Activated gamma-delta T cell treated with anti-CD3 and anti-CD28 coated beads, Interleukin-2, amount 50 U/mL, for 16 hours (primary cell): ENCODE measurements around the gene SLC66A1.

Experiments
- DNase-seq: peaks from one replicate; pipeline ENCODE4 v3.0.0-alpha.2; 2020; ENCODE audit warnings: low read depth

SLC66A1 gene

DNA sequence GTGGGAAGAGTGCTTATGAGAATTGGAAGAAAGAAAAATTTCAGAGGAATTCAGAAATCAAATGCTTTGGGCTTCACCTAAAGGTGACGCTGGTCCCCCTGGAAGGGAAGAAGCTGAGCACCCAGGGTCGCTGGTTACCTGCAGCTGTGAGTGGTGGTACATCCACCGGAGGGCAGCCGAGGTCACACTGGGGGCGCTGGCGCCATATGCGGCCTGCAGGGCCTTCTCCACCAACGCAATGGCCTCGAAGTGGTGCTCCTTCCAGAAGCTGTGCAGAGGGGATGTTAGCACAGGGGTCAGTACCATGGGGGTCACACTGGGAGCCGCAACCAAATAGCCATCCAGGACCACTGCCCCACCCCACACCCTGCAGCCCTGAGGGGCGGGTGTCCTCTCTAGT is 6.2 kb upstream of the SLC66A1 start:
- DNase-seq, result no peak

DNA sequence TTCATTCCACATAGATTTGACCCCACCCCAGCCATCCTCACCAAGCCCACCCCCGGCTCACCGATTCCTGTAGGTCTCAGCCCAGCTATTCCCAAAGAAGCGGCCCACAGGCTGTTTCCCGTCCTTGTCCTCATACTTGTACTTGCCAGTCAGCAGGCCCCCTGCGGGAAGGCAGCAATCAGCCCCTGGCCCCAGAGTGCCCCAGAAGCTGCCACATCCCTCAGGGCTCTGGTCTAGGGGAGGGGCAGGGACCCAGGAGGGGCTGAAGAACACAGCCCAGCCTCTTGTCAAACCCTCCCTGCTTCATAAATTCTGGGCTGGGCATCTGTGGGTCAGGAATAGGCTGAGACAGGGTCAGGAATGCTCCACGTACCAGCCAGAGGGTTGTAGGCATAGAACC is 5.2 kb upstream of the SLC66A1 start:
- DNase-seq, result no peak

DNA sequence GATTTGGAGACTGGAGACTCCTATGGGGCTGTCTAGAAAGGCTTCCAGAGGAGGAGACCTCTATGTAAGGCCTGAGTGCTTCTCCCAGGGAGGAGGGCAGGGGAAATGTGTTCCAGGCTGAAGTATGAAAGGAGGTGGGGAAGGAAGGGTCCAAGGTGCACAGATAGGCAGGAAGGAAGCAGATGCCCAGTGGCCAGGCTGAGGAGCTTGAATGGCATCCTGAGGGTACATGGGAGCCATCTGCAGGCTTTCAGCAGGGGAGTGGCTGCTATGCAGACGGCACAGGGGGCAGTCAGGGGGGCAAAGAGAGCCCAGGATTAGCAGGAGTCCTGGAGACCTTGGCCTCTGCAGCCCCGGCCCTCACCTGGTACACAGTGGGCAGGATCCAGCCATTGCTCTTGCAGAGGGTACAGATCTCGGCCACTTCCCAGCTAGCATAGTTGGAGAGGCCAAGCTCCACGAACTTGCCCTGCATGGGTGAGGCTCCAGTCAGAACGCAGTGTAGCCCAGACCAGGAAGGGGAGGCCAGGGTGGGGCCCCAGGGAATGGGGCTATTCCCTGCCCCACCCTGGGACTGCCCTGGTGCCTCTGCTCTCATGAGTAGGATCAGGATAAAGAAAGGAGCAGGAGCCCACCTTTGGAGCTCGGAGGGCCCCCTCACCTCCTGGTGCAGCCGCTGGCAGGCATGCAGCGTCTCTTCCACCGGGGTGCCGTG is 4.2 kb upstream of the SLC66A1 start:
- DNase-seq, result no peak

DNA sequence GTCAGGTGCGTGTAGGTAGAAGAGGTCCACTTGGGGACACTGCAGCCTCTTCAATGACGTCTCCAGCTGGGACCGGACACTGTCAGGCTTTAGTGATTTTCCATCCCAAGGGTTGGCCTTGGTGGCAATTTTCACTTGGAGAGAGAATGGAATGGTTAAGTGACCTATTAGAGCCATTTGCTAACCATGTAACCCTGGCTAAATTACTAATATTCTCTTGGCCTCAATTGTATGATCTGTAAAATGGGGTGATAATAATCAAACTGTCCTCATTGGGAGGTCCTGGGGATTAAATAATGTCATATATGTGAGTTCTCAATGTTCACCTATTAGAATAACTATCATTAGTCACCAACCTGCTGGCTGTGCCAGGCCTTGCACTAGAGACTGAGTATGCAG is 3.6 kb upstream of the SLC66A1 start:
- DNase-seq, result no peak

DNA sequence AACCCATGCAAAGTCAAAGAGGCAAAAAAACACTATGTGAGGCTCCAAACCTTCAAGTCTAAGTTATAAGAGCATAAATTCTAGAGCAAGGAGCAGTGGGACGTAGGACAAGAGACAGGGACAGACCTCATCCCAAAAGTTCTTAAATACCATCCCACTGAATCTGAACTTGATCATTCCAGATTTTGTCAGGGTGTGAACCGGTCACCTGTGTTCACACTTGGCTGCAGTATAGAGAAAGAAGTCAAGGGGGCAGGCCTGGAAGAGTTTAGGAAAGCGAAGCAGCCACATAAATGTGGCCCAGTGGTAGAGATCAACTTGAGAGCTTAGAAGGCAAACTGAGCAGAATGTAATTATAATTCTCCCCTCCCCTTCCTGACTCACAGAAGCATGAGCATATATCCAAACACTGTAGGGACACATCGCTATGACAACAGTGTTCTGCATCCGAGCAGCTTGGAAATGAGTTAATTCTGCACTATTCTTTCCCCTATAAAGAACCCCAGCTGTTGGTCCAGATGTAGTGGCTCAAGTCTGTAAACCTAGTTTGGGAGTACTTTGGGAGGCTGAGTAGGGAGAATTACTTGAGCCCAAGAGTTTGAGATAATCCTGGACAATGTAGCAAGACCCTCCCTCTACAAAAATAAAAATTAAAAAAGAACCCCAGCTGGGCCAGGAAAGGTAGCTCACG is 2.9 kb upstream of the SLC66A1 start:
- no peak for DNase-seq

DNA sequence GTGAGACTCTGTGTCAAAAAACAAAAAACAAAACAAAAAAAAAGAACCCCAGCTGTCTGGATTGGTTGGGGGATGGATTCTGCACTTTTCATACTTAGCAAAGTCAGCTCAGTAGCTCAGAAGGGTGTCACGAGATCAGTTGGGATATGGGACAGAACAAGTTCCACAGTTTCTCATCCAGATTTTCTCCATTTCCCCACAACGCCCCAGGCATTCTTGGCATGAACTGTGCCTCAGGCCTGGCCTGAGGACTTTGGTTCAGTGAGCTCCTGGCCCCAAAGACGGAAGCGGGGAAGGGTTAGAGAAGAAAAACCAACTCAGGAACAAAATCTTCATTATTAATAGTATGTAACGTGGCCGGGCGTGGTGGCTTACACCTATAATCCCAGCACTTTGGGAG is 2.1 kb upstream of the SLC66A1 start:
- no peak for DNase-seq

DNA sequence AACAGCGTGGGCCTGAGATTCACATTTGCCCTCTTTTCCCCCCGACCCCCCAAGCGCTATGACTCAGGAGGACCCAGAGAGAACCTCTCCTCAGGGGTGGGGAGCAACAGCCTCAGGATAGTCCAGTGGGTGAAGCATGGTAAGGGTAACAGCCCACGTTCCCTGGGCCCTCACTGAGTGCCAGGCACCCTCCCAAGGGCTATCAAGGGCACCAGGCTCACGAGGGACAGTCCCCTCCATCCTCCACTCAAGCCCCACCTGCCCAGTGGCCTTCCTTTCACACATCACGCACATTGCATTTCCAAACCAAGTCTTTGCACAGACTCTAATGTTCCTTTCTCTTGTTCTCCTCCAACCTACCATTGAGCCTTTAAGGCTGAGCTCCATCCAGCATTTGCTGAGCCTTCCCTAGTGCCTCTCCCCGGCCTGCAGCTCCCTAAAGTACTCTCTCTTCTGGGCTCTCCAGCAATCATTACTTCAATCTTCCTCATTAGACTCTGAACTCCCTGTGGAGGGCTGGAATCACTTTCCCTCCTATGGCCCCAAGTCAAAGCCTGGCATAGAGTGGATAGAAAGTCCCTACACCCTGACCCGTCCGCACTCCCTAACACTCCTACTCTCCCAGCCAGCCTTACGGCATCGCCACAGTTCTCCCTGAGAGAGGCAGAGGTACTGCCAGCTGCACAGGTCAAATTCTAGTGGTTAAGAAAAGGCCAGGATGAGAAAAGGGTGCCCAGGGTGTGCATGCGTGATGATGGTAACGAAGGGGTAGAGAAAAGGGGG is 1.2 kb upstream of the SLC66A1 start:
- no peak for DNase-seq

DNA sequence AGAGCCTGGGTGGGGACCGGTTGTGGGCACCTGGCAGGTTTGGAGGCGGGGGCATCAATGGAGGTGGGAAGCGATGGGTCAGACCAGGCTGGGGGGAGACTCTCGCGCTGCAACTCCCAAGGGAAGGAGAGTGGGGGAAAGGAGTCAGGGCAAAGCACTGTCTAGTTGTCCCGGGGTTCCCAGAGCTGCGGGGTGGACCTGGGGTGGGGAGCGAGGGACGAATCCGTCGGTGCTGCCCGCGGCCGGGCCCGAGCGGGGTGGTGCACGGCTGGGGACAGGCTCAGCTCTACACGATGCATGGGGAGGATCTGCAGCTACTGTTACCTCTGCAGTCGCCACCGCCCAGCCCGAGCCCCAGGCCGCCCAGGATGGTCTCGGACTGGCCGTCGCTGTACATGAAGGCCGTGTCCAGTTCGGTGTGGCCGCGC is 609 bp upstream of the SLC66A1 start:
- no peak for DNase-seq

DNA sequence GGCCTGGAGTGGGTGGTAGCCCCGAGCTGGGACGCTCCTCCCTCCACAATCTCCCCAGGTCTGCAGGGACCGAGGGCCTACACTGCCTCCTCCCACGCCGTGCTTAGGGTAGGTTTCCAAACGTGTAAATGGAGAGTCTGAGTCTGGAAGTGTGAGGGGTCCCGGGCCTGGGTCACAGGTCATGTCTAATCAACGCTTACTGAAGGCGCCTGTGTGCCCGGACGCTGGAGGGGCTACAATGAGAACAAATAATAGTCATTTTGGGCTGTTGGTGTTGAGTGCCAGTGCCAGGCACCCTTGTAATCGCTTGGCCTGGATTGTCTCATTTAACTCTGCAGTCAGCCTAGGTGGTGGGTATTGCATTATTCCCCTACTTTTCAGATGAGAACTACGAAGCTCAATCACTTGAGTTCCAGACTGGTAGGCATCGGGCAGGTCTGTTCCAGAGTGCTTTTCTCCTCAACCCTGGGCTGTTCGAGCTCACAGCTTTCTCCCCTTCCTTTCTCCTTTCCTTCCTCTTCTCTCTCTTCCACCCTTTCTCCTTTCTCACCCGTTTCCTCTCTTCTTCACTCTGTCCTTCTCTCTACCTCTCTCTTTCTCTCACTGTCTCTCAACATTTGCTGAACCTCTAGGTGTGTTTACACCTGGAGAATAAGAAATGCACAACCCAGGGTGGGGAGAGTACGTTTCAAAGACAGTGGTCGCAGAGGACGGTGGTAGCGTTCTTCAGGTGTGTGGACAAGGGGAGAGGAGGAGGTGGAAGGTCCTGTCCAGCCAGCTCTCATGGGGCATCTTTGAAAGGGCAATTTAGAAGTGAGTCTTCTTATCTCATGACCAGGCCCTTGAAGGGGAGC is 883 bp downstream of the SLC66A1 start:
- no peak for DNase-seq

DNA sequence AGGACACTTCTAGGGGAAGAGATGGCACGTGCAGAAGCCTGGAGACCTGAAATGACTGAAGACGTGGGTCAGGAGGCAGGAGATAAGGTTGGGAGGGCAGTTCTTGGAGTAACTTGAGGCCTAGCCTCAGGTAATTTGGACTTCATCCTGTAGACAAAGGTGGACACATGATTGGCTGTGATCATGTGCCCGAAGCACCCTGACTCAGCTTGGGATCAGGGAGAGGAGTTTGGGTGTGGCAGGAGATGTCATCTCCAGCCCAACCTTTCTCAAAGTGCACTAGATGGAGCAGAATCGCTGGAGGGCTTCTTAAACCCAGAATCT is 1.5 kb downstream of the SLC66A1 start:
- no peak for DNase-seq

DNA sequence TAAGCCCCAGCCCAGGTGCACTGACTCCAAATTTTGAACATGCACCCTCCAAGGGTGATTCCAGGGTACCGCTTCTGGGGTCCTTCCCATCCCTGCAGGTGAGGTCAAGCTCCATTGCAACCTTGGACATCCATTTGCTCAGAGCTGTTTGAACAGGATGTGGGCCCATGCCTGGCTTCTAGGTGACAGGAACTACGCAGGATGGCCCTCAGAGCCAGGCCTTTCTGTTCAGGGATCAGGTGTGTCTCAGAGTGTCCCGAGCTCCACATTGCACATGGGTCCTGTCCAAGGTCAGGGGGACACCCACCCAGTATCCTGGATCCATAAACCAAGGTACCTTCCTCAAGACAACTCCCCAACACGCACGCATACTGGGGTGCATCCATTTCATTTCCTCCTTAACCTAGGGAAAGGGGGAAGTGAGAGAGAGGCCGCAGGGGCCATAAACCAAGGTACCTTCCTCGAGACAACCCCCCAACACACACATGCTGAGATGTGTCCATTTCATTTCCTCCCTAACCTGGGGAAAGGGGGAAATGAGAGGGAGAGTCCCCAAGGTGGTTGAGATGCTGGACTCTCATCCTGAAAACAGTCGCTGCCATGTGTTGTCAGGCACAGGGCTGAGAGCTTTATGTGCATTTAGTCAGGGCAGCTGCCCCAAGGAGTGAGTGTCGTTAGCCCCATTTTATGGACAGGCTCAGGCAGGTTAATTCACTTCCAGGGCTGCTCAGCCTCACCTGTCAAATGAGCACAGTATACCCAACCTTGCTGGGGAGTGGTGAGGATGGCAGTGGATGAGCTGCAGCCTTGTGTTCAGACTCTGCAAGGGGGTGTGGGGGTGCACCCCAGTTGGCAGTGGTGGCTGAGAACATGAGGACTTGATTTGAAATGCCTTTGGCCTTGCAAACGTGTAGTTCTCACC is 2.1 kb downstream of the SLC66A1 start:
- no peak for DNase-seq

DNA sequence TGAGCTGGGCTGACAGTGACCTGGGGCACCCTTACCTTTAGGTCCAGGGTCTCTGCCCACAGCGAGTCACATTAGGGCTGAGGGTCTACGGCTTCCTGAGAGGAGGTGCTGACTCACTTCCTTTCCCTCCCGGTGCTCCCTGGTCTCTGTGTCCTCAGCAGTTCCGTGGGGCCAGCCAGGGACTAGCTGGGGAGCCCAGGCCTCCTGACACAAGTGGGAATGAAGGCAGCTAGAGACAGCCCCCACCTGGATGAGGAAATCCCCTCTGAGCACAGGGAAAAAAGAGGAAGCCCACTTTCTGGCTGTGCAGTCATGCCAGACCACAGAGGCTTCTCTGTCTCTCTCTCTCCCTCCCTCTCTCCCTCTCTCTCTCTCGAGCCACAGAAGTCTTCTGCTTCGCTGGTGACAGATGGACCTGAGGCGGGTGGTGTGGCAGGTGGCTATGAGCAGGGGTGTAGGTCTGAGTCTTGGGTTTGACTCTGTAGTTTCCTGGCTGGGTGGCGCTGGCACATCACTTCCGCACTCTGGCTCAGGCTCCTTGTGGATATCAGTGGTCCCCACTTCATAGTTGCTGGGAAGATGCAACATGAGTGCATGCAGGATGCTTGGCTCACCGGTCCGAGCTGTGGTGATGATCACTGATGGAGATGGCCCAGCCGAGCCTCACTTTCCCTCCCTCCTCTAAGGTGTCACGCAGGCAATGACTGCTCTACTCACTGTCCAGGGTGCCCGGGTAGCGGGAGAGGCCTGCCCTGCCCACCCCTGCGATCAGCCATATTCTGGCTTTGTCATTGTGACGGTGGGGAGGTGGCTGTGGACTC is 3.5 kb downstream of the SLC66A1 start:
- DNase-seq, result no peak

DNA sequence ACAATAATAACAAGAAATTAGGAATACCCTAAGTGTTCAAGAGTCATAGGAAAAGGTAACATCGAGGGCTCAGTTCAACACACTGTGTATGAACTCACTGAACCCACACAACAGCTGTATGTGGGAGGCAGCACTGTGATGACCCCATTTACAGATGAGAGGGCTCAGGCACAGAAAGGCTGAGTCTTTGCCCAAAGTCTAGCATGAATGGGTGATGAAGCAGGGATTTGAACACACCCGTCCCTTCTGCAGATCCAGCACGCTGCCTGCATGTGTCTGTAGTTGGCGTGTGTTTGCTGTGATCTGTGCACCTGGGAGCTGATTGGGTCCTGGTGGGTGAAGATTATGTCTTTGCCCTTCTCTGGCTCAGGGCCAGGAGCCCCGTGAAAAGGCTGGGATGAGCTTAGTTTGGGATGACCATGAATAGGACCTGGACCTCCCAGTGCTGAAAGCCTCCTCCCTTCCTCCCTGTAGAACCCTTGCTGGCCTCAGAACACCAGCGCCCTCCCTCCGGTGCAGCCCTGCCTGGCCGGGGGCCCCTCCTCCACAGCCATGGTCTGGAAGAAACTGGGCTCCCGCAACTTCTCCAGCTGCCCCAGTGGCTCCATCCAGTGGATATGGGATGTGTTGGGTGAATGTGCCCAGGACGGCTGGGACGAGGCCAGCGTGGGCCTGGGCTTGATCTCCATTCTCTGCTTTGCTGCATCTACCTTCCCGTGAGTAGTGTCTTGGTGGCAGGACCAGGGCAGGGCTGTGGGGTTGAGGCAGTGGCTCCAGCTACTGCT is 5.2 kb downstream of the SLC66A1 start:
- DNase-seq, result no peak

DNA sequence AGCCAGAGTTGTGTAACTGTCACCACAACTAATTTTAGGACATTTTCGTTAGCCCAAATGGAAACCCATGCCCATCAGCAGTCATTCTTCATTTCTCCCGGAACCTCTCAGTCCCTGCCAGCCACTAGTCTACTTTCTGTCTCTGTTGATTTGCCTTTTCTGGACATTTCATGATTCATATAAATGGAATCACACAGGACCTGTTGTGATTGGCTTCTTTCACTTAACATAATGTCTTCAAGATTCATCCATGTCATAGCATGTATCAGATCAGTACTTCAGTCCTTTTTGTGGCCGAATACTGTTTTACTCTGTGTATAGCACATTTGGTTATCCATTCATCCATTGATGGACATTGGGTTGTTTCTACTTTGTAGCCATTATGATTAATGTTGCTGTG is 7.1 kb downstream of the SLC66A1 start:
- DNase-seq, result no peak

DNA sequence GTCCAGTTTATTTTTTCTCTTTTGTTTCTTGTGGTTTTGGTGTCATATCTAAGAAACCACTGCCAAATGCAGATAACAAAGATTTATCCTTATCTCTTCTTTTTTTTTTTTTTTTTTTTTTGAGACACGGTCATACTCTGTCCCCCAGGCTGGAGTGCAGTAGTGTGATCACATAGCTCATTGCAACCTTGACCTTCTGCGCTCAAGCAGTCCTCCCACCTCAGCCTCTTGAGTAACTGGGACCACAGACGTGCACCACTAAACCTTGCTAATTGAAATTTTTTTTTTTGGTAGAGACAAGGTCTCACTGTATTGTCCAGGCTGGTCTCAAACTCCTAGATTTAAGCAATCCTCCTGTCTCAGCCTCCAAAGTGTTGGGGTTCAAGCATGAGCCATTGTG is 8.9 kb downstream of the SLC66A1 start:
- DNase-seq, result no peak

DNA sequence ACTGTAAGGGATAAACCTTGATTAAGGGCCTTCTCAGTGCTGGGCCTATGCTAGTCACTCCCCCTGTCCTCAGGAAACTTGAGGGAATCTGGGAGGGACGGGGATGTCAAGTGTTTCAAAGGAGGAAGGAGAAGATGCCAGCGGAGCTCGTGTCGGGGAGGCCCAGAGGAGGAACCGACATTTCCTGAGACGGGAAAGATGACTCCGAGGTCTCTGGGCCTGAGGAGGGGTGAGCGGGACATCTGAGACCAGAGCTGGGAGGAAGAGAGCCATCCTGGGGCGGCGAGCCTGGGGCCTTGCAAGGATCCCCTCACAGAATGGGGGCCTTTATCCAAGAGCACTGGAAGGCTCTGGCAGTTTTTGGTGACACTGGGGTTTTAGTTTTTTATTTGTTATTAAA is 10.4 kb downstream of the SLC66A1 start:
- DNase-seq, result no peak

DNA sequence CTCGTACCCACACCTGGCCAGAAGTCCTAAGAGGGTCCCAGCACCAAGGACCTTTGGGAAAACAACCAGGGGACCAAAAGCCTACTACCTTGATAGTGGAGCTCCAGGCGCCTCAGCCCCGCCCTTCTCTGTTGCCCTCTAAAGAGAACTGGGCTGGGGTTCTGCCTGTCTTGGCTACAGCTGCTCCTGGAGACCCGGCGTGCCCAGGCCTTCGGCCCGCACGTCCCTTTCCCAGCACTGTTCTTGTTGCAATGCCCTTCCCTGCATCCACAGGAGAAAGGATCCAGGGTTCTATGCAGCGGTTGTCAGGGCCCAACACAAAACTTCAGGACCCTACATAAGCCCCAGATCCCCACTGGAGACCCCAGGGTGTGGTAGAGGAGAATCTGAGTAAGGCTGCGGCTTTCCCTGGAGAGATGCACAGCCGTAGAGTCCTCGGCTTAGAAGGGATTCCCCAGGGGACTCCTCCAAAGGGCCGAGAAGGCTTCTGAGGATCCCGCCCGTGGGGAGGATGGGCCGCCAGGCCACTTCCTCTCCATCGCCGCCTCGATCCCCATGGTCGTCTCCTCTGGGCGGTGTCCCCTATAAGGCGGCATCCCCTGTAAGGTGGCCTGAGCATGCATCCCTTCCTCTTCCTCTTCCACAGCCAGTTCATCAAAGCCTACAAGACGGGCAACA is 12.0 kb downstream of the SLC66A1 start:
- no peak for DNase-seq

DNA sequence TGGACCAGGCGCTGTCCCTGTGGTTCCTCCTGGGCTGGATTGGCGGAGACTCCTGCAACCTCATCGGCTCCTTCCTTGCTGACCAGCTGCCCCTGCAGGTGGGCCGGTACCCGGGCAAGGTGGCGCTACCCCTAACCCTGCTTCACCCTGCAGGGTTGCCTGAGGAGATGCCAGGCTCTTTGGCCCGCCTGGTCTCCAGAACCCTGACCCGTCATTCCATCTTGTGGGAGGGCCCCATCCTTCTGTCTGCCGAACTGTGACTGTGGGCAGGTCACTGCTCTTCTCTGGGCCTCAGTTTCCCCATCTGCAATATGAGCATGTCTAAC is 12.5 kb downstream of the SLC66A1 start:
- DNase-seq, result no peak

DNA sequence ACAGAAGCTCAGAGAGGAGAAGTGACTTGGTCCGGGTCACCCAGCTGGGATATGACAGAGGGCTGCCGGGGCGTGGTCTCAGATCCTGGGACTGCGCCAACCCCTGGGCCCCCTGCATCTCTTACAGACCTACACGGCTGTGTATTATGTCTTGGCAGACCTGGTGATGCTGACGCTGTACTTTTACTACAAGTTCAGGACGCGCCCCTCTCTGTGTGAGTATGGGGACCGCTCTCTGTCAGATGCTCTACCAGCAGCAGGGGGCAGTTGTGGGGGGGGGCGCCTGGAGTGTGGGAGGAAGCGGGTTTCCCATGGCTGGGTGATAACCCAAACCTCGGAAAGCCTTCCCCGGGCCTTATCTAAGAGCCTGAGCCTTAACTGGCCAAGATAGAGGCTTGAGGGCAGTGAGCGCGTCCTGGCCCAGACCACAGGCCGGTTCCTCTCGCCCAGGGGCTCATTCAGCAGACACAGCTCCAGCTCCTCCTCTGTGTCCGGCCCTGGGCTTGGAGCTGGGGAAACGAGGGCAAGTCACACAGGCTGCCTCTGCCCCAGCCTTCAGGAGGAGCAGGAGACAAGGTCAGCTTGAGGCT is 13.3 kb downstream of the SLC66A1 start:
- DNase-seq, result no peak
